NCI-H2107 (cell line): ENCODE data around the gene GLCCI1.
"Not testable (repeated sequence)": the region's sequence is repeated elsewhere in the genome, so short reads cannot be mapped to it uniquely, and the experiment has no call there.

Experiments used
- DNase-seq: peaks from one replicate; lab custom pipeline; 2025; lab: John Stamatoyannopoulos, UW

GLCCI1 gene

GRCh38 chr7:8051373-8051772, 82.8 kb downstream of the GLCCI1 start:
- no peak for DNase-seq

GRCh38 chr7:8051998-8052397, 83.4 kb downstream of the GLCCI1 start:
- no peak for DNase-seq

GRCh38 chr7:8052824-8053223, 84.2 kb downstream of the GLCCI1 start:
- DNase-seq, result no peak

DNA sequence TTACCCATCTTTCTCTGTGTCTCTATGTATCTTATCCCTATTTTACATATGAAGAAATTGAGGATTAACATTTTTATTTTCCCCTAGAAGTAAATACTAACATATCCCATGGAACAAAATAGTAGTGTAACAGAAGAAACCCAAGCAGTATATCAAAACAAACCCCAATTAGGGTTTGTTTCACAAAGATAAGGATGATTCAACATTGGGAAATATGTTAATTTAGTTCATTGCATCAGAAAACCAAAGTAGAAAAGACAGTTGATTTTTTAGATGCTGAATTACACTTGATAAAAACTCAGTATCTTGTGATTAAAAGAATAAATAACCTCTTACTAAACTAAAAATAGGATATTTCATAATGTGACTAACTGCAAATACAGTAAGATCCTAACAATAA, 87.8 kb downstream of the GLCCI1 start:
- DNase-seq, result no peak

DNA sequence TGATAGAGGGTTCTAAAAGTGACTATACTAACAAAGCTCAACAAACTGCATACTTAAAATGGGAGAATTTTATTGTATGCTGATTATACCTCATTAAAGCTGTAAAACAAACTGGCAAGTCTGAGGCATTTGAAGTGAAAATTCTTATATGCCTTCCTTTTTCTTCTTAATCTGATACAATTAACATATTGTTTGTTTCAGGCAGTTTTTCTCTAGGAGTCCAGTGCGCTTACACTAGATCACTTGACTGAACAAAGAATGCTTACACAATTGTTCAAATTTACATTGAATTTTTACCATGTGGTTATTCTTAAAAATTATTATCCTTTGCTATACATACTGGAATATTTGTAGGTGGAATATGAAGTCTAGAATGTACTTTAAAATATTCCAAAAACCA, 89.0 kb downstream of the GLCCI1 start:
- DNase-seq, result no peak

DNA sequence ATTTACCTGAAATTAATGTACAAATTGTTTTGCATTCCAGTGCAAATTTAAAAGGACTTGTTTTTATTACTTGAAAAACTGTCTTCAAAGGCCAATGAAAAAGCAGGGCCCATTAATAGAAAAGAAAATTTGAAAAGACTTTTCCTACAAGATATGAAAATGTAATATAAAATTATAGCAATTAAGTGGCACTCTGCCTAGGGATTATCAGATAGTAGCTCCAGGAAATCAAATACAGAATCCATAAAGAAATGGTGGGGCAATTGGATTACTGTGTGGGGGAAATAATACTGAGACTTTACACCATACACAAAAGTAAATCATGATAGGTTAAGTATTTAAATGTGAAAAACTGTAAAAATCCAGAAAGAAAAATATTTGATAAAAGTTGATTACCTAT, 89.7 kb downstream of the GLCCI1 start:
- no peak for DNase-seq

GRCh38 chr7:8058852-8059251, 90.3 kb downstream of the GLCCI1 start:
- no peak for DNase-seq

- no peak for DNase-seq
Measured at GRCh38 chr7:8060241-8060640, 91.6 kb downstream of the GLCCI1 start.

GRCh38 chr7:8063300-8063699, 94.7 kb downstream of the GLCCI1 start:
- not testable (repeated sequence) for DNase-seq

- DNase-seq, result no peak
Measured at GRCh38 chr7:8063706-8064297, 95.2 kb downstream of the GLCCI1 start.

GRCh38 chr7:8064828-8065227, 96.2 kb downstream of the GLCCI1 start:
- no peak for DNase-seq

DNA sequence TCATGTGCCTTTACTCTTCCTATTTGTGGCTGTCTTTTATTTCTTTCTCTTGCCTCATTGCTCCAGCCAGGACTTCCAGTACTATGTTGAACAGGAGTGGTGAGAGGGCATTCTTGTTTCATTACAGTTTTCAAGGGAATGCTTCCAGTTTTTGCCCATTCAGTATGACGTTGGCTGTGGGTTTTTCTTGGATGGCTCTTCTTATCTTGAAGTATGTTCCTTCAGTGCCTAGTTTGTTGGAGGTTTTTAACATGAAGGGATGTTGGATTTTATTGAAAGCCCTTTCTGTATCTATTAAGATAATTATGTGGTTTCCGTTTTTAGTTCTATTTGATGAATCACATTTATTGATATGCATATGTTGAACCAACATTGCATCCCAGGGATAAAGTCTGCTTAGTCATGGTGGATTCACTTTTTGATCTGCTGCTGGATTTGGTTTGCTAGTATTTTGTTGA, 96.8 kb downstream of the GLCCI1 start:
- no peak for DNase-seq

GRCh38 chr7:8068892-8069686, 100.5 kb downstream of the GLCCI1 start:
- no peak for DNase-seq

- no peak for DNase-seq
Measured at GRCh38 chr7:8070451-8071180, 102.0 kb downstream of the GLCCI1 start.

DNA sequence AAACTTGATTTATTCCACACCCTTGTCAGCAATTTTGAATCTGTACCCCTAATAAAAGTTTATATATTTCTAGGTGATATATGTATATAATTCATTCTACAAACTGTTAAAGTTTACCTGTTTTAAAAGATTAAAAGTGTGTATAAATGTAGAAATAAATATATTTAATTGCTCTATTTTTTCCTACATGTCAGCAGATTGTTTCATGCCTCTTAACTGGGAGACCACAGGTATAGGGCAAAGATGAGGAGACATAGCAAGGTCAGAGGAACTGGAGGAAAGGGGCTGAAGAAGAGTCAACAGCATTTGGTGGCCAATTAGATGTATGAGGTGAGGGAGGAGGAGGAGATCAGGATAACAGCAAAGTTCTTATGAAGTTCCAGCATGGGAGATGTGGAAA, 109.8 kb downstream of the GLCCI1 start:
- DNase-seq, result no peak

- DNase-seq, result no peak
Measured at GRCh38 chr7:8082762-8083161, 114.2 kb downstream of the GLCCI1 start.

GRCh38 chr7:8084836-8085235, 116.2 kb downstream of the GLCCI1 start:
- DNase-seq, result no peak

DNA sequence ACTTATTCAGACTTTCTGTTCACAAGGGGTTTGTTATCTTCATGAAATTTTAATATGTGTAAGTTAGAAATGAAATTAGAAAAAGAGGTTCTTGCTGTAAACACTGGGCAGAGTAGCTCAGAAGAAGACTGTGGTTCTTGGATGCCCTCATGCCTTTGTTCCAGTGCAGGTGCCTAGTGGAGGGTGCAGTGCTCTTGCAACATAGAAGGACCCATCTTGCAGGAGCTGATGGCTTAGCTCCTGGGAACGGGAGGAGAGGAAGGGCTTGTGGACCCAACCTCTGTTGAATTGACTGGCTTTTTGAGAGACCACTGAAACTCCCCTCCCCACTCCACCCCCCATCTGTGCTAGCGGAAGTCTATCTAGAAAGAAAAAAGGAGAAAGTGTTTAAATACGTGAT, 116.8 kb downstream of the GLCCI1 start:
- DNase-seq, result no peak

- DNase-seq, result no peak
Measured at GRCh38 chr7:8086239-8086638, 117.6 kb downstream of the GLCCI1 start.

DNA sequence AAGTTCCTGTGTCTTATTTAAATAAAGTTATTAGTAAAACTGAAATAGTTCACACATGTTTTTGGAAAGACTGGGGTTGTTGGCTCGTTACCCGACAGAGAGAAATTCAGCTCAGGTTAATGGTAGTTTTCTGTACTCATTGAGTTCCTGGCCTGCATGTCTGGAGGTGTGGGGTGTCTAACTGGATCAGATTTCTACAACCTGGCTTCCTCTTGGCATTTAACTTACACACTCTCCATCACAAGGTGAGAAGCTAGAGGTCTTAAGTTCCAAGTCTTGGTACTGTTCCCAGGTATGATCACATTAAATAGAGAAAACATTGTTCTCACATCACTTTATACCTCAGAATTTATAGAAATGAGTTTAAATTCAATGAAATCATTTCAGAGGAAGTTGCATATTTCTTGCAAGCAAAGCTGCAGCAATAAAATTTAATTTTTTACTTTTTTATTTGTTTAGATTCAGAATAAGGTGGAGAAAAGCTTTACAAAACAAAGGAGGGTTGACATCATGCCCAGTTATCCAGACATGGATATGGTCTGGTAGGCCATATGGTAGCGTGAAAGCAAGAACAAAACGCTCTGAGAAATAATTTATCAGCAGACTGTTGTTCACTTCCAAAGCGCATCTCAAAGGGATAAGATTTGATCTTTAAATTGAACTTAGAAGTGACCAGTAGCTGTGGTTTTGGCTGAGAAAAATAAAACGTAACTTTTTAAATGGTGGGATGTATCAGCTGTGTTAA, 120.6 kb downstream of the GLCCI1 start:
- no peak for DNase-seq

GRCh38 chr7:8092140-8092539, 123.5 kb downstream of the GLCCI1 start:
- DNase-seq, result no peak
